AG09319 (cell line): Measurements from ENCODE around the gene INHBA.

ENCODE experiments used
- DNase-seq: peaks from one replicate; pipeline ENCODE4 v3.0.0-alpha.2; 2010; ENCODE audit warnings: low read depth; ENCODE audit errors: extremely low read depth
- CTCF ChIP-seq: IDR thresholded peaks from 2 replicates; pipeline ENCODE4 v1.5.1; 2011; ENCODE audit warnings: low read depth, mild to moderate bottlenecking, inconsistent platforms, low read length, moderate library complexity

The INHBA gene

GRCh38 chr7:41696323-41696916 is 6.5 kb downstream of the INHBA start:
- no peak for DNase-seq
- TF ChIP-seq CTCF = peak; percentile 67

- no peak for DNase-seq
- TF ChIP-seq CTCF = no peak
Measured at GRCh38 chr7:41695661-41696322, 7.1 kb downstream of the INHBA start.

- DNase-seq = no peak
Measured at GRCh38 chr7:41694495-41694894, 8.4 kb downstream of the INHBA start.

GRCh38 chr7:41693150-41693997 is 9.5 kb downstream of the INHBA start:
- no peak for DNase-seq
- TF ChIP-seq CTCF = peak; percentile 35

More at GRCh38 chr7:41694495-41694894, 8.4 kb downstream of the INHBA start:
- no peak for TF ChIP-seq CTCF

GRCh38 chr7:41692251-41692650 is 10.6 kb downstream of the INHBA start:
- TF ChIP-seq CTCF = no peak
- DNase-seq = no peak

GRCh38 chr7:41691286-41692190 is 11.4 kb downstream of the INHBA start:
- no peak for DNase-seq
- TF ChIP-seq CTCF = no peak
